H1 (cell line): ENCODE data around the gene CNGA2. TPM values are rescaled to one million over a fixed set of nuclear protein-coding genes. Genes with fewer than 3 reads are reported as not detected.

Experiments used
- SIRT6 ChIP-seq: IDR thresholded peaks from one replicate; pipeline ENCODE4 v1.7.1; 2012; ENCODE audit warnings: low read length, inconsistent platforms
- polyA plus RNA-seq, 7 experiments: library from polyadenylated mRNA; depleted of rRNA in 3 of 7; stranded (reverse) in 5 of 7; unstranded in 2 of 7; fragments of >200 nt in 5 of 7; fragments of 200-250 nt in 2 of 7; gene quantifications; 1 replicate in 5 of 7; 2 replicates in 1 of 7; 4 replicates in 1 of 7; pipeline versions ENCODE4 v1.2.1 to v1.2.3, GENCODE V29; 2011 to 2013; ENCODE audit warnings: missing spikeins in 2 of 7, mixed read lengths in 2 of 7
- total RNA-seq: library from RNA; stranded (reverse); fragmentation: NEBNext Ultra II Directional; extraction: Animal tissue kit (Norgen Biotek cat#: 25700); gene quantifications from 2 replicates; pipeline ENCODE4 v1.2.1, GENCODE V29; 2021

The CNGA2 gene
- total and polyA plus RNA-seq, 2 of the 8 experiments (the other 6 are each of a cell fraction or from before 2014, with no cell fraction given), result not detected

- TF ChIP-seq SIRT6, result no peak
Observed at GRCh38 chrX:151773434-151773833, 38.9 kb downstream of the CNGA2 start (continued).
